Suprapubic skin (tissue), 3 donors: Measurements from ENCODE around the gene SLC17A8.

Experiments used
- CTCF ChIP-seq, 2 donors: fragments of 200-600 bp in 1 of 2; fragments of 450-650 bp in 1 of 2; sonication (generic) in 1 of 2; IDR thresholded peaks; one replicate each; pipeline ENCODE4 v1.5.1; 2016 to 2019; ENCODE audit warnings: antibody characterized with exemption in 2 of 2, mild to moderate bottlenecking in 1 of 2, moderate library complexity in 1 of 2
- POLR2A ChIP-seq, 2 donors: fragments of 450-650 bp; IDR thresholded peaks; one replicate each; pipeline ENCODE4 v1.6.1; 2017; ENCODE audit warnings: antibody characterized with exemption in 2 of 2, mild to moderate bottlenecking in 2 of 2, moderate library complexity in 2 of 2

DNA sequence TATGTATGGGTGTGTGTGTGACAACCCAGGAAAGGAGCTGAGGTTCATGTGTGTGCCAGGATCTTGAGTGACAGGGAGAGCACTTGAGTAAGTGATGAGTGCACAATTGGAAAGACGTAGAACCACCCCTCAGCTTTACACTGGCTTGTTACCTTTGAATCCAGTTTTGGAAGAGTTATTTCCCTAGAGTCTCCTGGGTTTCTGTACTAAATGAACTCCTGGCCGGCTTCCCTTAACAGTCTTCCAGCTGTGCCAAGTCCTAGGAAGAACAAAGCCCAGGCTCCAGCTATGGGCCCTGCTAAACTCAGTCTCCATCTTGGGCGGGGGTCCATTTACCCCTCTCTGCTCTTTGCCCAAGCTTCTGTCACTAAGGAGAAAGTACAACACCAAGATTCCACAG is 97.1 kb downstream of the SLC17A8 start:
- TF ChIP-seq CTCF (IDR thresholded peaks at IDR 0.05) (no peak), POLR2A (IDR thresholded peaks at IDR 0.05) (no peak)
